SK-N-SH (cell line): ENCODE results near the gene STH. TPM values are rescaled to one million over a fixed set of nuclear protein-coding genes. Genes with fewer than 3 reads are reported as not detected.

Experiments used
- CTCF ChIA-PET: fragments of 300-600, 350-600 bp; formaldehyde crosslinking; extraction: SDS; loops from one replicate; lab custom pipeline; 2021; lab: Yijun Ruan, JAX
- POLR2A ChIA-PET: fragments of 350-600 bp; sonication (Branson Sonifier 250); formaldehyde crosslinking; extraction: SDS; loops from one replicate; lab custom pipeline; 2020; ENCODE audit warnings: antibody characterized with exemption, inconsistent platforms; lab: Yijun Ruan, JAX
- DNase-seq: peaks from one replicate; pipeline ENCODE4 v3.0.0; 2012
- H2AFZ ChIP-seq: fragments of 200-600 bp; sonication (generic); 2 replicates; pipeline ENCODE4 v1.8.1; 2016; ENCODE audit warnings: antibody characterized with exemption, mild to moderate bottlenecking, low read depth
- H3F3A ChIP-seq: fragments of 200-600 bp; sonication (generic); replicated peaks from 2 replicates; pipeline ENCODE3; 2016; ENCODE audit warnings: antibody characterized with exemption, mild to moderate bottlenecking; ENCODE audit not compliant: insufficient read depth
- H3K27ac ChIP-seq, 2 experiments: fragments of 200-500 bp in 1 of 2; fragments of 200-600 bp in 1 of 2; sonication (Bioruptor generic) in 1 of 2; sonication (generic), shearing (Covaris generic) in 1 of 2; 2 replicates each; pipeline versions ENCODE4 v1.5.1 to v1.6.1; 2014 to 2016; ENCODE audit warnings: low read depth in 2 of 2, inconsistent platforms in 1 of 2, low read length in 1 of 2, mild to moderate bottlenecking in 1 of 2, mixed read lengths in 1 of 2
- H3K27me3 ChIP-seq: fragments of 200-600 bp; sonication (generic), shearing (Covaris generic); 2 replicates; pipeline ENCODE4 v1.6.1; 2016; ENCODE audit warnings: mixed run types; ENCODE audit not compliant: insufficient read depth
- H3K36me3 ChIP-seq, 2 experiments: fragments of 200-500 bp in 1 of 2; fragments of 200-600 bp in 1 of 2; sonication (Bioruptor generic) in 1 of 2; sonication (generic) in 1 of 2; replicated peaks in 1 of 2; 2 replicates each; pipeline versions ENCODE3 to v1.5.1; 2014 to 2016; ENCODE audit warnings: low read length in 1 of 2, mild to moderate bottlenecking in 1 of 2; ENCODE audit not compliant: insufficient read depth in 2 of 2, control insufficient read depth in 1 of 2
- H3K4me1 ChIP-seq, 2 experiments: fragments of 200-500 bp in 1 of 2; fragments of 200-600 bp in 1 of 2; sonication (Bioruptor generic) in 1 of 2; sonication (generic), shearing (Covaris generic) in 1 of 2; 2 replicates each; pipeline versions ENCODE4 v1.5.1 to v1.6.1; 2014 to 2016; ENCODE audit warnings: low read depth in 1 of 2, low read length in 1 of 2, mixed run types in 1 of 2; ENCODE audit not compliant: insufficient read depth in 2 of 2, control insufficient read depth in 1 of 2
- H3K4me2 ChIP-seq: fragments of 200-600 bp; sonication (generic), shearing (Covaris generic); 2 replicates; pipeline ENCODE4 v1.6.1; 2017; ENCODE audit warnings: mixed run types
- H3K4me3 ChIP-seq, 2 experiments: fragments of 200-500 bp in 1 of 2; fragments of 200-600 bp in 1 of 2; sonication (Bioruptor generic) in 1 of 2; sonication (generic), shearing (Covaris generic) in 1 of 2; 2 replicates each; pipeline versions ENCODE4 v1.5.1 to v1.8.1; 2014 to 2016; ENCODE audit warnings: low read depth in 2 of 2, inconsistent platforms in 1 of 2, low read length in 1 of 2, mild to moderate bottlenecking in 1 of 2, mixed read lengths in 1 of 2, moderate library complexity in 1 of 2
- H3K79me2 ChIP-seq: fragments of 200-600 bp; sonication (generic); 2 replicates; pipeline ENCODE4 v1.8.1; 2017; ENCODE audit warnings: mild to moderate bottlenecking; ENCODE audit not compliant: insufficient read depth
- H3K9ac ChIP-seq: fragments of 200-600 bp; sonication (generic); 2 replicates; pipeline ENCODE4 v1.6.1; 2017; ENCODE audit warnings: mixed run types
- H3K9me2 ChIP-seq: fragments of 200-600 bp; sonication (generic); 2 replicates; pipeline ENCODE4 v1.6.1; 2017; ENCODE audit warnings: mixed run types
- H3K9me3 ChIP-seq: fragments of 200-600 bp; sonication (generic); 2 replicates; pipeline ENCODE4 v1.6.1; 2017; ENCODE audit warnings: mixed run types, mild to moderate bottlenecking, moderate library complexity
- H4K20me1 ChIP-seq: fragments of 200-600 bp; sonication (generic); 2 replicates; pipeline ENCODE4 v1.6.1; 2017; ENCODE audit warnings: mild to moderate bottlenecking, mixed run types; ENCODE audit not compliant: insufficient read depth
- CHD2 ChIP-seq: fragments of 150-350 bp; IDR thresholded peaks from 2 replicates; pipeline ENCODE4 v1.6.1; 2018; ENCODE audit warnings: low read length; ENCODE audit not compliant: partially characterized antibody
- EZH2phosphoT487 ChIP-seq: fragments of 200-600 bp; sonication (generic); IDR thresholded peaks from 2 replicates; pipeline ENCODE4 v1.6.1; 2017; ENCODE audit warnings: low read depth, mixed run types, mild to moderate bottlenecking, antibody characterized with exemption, moderate library complexity, borderline replicate concordance
- FOSL2 ChIP-seq: IDR thresholded peaks from 2 replicates; pipeline ENCODE4 v1.4.0; 2012; ENCODE audit warnings: low read depth, mild to moderate bottlenecking, moderate library complexity, borderline replicate concordance
- MXI1 ChIP-seq: IDR thresholded peaks from 2 replicates; pipeline ENCODE4 v1.6.1; 2012; ENCODE audit warnings: mild to moderate bottlenecking, low read depth, low read length, improper control_type of control experiment
- NFIC ChIP-seq: IDR thresholded peaks from 2 replicates; pipeline ENCODE4 v1.4.0; 2012; ENCODE audit warnings: borderline replicate concordance
- NRF1 ChIP-seq: IDR thresholded peaks from 2 replicates; pipeline ENCODE4 v1.6.1; 2012; ENCODE audit warnings: low read depth, mild to moderate bottlenecking, low read length
- RAD21 ChIP-seq: IDR thresholded peaks from 2 replicates; pipeline ENCODE4 v1.6.1; 2012; ENCODE audit warnings: mild to moderate bottlenecking, low read length
- RCOR1 ChIP-seq: fragments of 150-350 bp; IDR thresholded peaks from 2 replicates; pipeline ENCODE4 v1.6.1; 2017; ENCODE audit warnings: antibody characterized with exemption, low read length
- RFX5 ChIP-seq: IDR thresholded peaks from 2 replicates; pipeline ENCODE4 v1.6.1; 2012; ENCODE audit warnings: mild to moderate bottlenecking, improper control_type of control experiment, low read length
- RXRA ChIP-seq: IDR thresholded peaks from 2 replicates; pipeline ENCODE4 v1.4.0; 2012; ENCODE audit warnings: low read depth, mild to moderate bottlenecking, borderline replicate concordance
- SIN3A ChIP-seq: IDR thresholded peaks from 2 replicates; pipeline ENCODE4 v1.6.1; 2012; ENCODE audit warnings: low read depth, mild to moderate bottlenecking, low read length, moderate library complexity, borderline replicate concordance
- TCF12 ChIP-seq: IDR thresholded peaks from 2 replicates; pipeline ENCODE4 v1.4.0; 2012
- TEAD4 ChIP-seq: IDR thresholded peaks from 2 replicates; pipeline ENCODE4 v1.4.0; 2012; ENCODE audit warnings: mild to moderate bottlenecking, borderline replicate concordance; ENCODE audit not compliant: insufficient read depth
- YY1 ChIP-seq: IDR thresholded peaks from 2 replicates; pipeline ENCODE4 v1.4.0; 2012; ENCODE audit warnings: low read depth, mild to moderate bottlenecking
- WGBS: methylation state at CpG from one replicate; pipeline ENCODE4 v1.1.6; 2017; ENCODE audit warnings: low lambda C conversion rate; 5-methylcytosine and 5-hydroxymethylcytosine counted together
- polyA plus RNA-seq, 3 experiments: library from polyadenylated mRNA; depleted of rRNA; stranded (reverse); fragments of >200 nt; gene quantifications; 2 replicates each; pipeline ENCODE4 v1.2.3, GENCODE V29; 2012
- TF ChIP-seq, protein P1 (sequence below): IDR thresholded peaks from 2 replicates; pipeline ENCODE4 v1.4.0; 2012; ENCODE audit warnings: low read depth, borderline replicate concordance
- TF ChIP-seq, protein P2 (sequence below): IDR thresholded peaks from 2 replicates; pipeline ENCODE4 v1.6.1; 2012; ENCODE audit warnings: mild to moderate bottlenecking, low read depth, low read length, moderate library complexity

Gene STH
- polyA plus RNA-seq, 1 of the 3 experiments (the other 2 are of a cell fraction) = not detected

DNA sequence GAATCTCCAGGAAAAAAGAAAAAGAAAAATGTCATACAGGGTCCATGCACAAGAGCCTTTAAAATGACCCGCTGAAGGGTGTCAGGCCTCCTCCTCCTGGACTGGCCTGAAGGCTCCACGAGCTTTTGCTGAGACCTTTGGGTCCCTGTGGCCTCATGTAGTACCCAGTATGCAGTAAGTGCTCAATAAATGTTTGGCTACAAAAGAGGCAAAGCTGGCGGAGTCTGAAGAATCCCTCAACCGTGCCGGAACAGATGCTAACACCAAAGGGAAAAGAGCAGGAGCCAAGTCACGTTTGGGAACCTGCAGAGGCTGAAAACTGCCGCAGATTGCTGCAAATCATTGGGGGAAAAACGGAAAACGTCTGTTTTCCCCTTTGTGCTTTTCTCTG is 845 bp downstream of the STH start:
- Histone ChIP-seq H3K9me3 (no peaks in the 10 kb centered on the region), H3K9me2 (no peaks in the 10 kb centered on the region), H3K79me2 (no peaks in the 10 kb centered on the region), H3K4me1 (peaks cover 0 to 9% of the 10 kb centered on the region in 2 experiments; a peak in 1 of 4 replicates), H2AFZ (no peak overlapping the region), H3K9ac (no peak overlapping the region), H3K4me2 (no peak overlapping the region), H3K36me3 (no peaks in the 10 kb centered on the region), H3K4me3 (no peak overlapping the region), H4K20me1 (no peaks in the 10 kb centered on the region), H3F3A (no peaks in the 10 kb centered on the region), H3K27me3 (no peaks in the 10 kb centered on the region), H3K27ac (no peak overlapping the region)
- CTCF ChIA-PET = interaction anchor here (0.7 to 8.5 kb wide), 5 partner anchors 8 to 213 kb away, joined by 3 to 104 read pairs (median 37); partner anchors contain the start of gene KANSL1
- POLR2A ChIA-PET = no interaction called here
- no peak for DNase-seq
- TF ChIP-seq FOSL2 (no peak), RXRA (no peak), RFX5 (no peak), TEAD4 (no peak), NFIC (no peak), YY1 (no peak)
- TF ChIP-seq, protein P1, sequence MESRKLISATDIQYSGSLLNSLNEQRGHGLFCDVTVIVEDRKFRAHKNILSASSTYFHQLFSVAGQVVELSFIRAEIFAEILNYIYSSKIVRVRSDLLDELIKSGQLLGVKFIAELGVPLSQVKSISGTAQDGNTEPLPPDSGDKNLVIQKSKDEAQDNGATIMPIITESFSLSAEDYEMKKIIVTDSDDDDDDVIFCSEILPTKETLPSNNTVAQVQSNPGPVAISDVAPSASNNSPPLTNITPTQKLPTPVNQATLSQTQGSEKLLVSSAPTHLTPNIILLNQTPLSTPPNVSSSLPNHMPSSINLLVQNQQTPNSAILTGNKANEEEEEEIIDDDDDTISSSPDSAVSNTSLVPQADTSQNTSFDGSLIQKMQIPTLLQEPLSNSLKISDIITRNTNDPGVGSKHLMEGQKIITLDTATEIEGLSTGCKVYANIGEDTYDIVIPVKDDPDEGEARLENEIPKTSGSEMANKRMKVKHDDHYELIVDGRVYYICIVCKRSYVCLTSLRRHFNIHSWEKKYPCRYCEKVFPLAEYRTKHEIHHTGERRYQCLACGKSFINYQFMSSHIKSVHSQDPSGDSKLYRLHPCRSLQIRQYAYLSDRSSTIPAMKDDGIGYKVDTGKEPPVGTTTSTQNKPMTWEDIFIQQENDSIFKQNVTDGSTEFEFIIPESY = no peak
- WGBS = 75% methylated on average over 9 of the region's 9 CpGs

DNA sequence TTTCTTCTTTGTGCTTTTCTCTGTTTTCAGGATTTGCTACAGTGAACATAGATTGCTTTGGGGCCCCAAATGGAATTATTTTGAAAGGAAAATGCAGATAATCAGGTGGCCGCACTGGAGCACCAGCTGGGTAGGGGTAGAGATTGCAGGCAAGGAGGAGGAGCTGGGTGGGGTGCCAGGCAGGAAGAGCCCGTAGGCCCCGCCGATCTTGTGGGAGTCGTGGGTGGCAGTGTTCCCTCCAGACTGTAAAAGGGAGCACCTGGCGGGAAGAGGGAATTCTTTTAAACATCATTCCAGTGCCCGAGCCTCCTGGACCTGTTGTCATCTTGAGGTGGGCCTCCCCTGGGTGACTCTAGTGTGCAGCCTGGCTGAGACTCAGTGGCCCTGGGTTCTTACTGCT is 1.2 kb downstream of the STH start:
- Histone ChIP-seq H3K4me3 (no peak overlapping the region), H3K4me2 (no peak overlapping the region), H3K27ac (no peak overlapping the region), H4K20me1 (no peaks in the 10 kb centered on the region), H3K79me2 (no peaks in the 10 kb centered on the region), H3K9me2 (no peaks in the 10 kb centered on the region), H2AFZ (no peak overlapping the region), H3K9me3 (no peaks in the 10 kb centered on the region), H3K4me1 (peaks cover 0 to 9% of the 10 kb centered on the region in 2 experiments; a peak in 1 of 4 replicates), H3K27me3 (no peaks in the 10 kb centered on the region), H3K36me3 (no peaks in the 10 kb centered on the region), H3F3A (no peaks in the 10 kb centered on the region), H3K9ac (no peak overlapping the region)
- CTCF ChIA-PET = interaction anchor here (0.7 to 8.5 kb wide), 7 partner anchors 9 to 289 kb away, joined by 3 to 104 read pairs (median 37); partner anchors contain the start of gene KANSL1
- TF ChIP-seq FOSL2 (no peak), TCF12 (no peak), RAD21 (no peak), RCOR1 (no peak), NRF1 (no peak), EZH2phosphoT487 (no peak), CHD2 (no peak), SIN3A (no peak), MXI1 (no peak), RFX5 (no peak)
- TF ChIP-seq, protein P2, sequence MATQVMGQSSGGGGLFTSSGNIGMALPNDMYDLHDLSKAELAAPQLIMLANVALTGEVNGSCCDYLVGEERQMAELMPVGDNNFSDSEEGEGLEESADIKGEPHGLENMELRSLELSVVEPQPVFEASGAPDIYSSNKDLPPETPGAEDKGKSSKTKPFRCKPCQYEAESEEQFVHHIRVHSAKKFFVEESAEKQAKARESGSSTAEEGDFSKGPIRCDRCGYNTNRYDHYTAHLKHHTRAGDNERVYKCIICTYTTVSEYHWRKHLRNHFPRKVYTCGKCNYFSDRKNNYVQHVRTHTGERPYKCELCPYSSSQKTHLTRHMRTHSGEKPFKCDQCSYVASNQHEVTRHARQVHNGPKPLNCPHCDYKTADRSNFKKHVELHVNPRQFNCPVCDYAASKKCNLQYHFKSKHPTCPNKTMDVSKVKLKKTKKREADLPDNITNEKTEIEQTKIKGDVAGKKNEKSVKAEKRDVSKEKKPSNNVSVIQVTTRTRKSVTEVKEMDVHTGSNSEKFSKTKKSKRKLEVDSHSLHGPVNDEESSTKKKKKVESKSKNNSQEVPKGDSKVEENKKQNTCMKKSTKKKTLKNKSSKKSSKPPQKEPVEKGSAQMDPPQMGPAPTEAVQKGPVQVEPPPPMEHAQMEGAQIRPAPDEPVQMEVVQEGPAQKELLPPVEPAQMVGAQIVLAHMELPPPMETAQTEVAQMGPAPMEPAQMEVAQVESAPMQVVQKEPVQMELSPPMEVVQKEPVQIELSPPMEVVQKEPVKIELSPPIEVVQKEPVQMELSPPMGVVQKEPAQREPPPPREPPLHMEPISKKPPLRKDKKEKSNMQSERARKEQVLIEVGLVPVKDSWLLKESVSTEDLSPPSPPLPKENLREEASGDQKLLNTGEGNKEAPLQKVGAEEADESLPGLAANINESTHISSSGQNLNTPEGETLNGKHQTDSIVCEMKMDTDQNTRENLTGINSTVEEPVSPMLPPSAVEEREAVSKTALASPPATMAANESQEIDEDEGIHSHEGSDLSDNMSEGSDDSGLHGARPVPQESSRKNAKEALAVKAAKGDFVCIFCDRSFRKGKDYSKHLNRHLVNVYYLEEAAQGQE = no peak
- TF ChIP-seq, protein P1 = no peak
- WGBS = 84% methylated on average over 7 of the region's 7 CpGs
- DNase-seq = no peak
- POLR2A ChIA-PET = no interaction called here
